Fibroblast of villous mesenchyme (primary cell): ENCODE results near the gene B4GALT2. TPM values are rescaled to one million over a fixed set of nuclear protein-coding genes. Genes with fewer than 3 reads are reported as not detected.

ENCODE experiments used
- DNase-seq: peaks from one replicate; pipeline ENCODE4 v3.0.0-alpha.2; 2010; ENCODE audit warnings: low read depth
- H3K4me3 ChIP-seq: 2 replicates; pipeline ENCODE4 v1.5.1; 2011; ENCODE audit warnings: low read depth, mild to moderate bottlenecking, low read length
- total RNA-seq: library from RNA; depleted of rRNA; stranded (reverse); fragments of >200 nt; gene quantifications from 2 replicates; pipeline ENCODE4 v1.2.3, GENCODE V29; 2012
- TF ChIP-seq, protein P1 (sequence below): IDR thresholded peaks from 2 replicates; pipeline ENCODE4 v1.5.1; 2012; ENCODE audit warnings: low read depth, mild to moderate bottlenecking, low read length; ENCODE audit not compliant: insufficient read depth

The B4GALT2 gene
- total RNA-seq, 1 donor = 57.4 TPM

DNA sequence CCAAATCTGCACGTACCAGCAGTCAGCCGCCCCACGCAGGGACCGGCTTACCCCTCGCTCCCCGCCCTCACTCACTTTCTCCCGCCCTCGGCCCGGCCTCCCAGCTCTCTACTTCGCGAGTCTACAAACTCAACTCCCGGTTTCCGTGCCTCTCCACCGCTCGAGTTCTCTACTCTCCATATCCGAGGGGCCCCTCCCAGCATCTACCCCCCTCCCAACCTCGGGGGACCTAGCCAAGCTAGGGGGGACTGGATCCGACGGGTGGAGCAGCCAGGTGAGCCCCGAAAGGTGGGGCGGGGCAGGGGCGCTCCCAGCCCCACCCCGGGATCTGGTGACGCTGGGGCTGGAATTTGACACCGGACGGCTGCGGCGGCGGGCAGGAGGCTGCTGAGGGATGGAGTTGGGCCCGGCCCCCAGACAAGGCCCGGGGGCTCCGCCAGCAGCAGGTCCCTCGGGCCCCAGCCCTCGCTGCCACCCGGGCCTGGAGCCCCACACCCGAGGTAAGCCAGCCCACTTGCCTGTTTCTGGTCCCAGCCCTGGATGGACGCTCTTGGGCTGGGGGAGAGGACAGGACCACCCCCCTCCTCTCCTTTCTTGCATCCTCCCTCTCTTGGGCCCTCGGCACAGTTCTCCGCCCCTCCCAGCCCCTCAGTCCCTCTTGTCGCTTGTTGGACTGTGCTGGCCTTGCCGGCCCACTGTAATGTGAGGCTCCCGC is 45.5 kb upstream of the B4GALT2 start, which contains the start of gene ARTN:
TSS of gene ARTN (plus strand) at position 416 of the 715 bp plus-strand sequence. CDS start 1,856 bp downstream, outside the sequence.
- TF ChIP-seq, protein P1, sequence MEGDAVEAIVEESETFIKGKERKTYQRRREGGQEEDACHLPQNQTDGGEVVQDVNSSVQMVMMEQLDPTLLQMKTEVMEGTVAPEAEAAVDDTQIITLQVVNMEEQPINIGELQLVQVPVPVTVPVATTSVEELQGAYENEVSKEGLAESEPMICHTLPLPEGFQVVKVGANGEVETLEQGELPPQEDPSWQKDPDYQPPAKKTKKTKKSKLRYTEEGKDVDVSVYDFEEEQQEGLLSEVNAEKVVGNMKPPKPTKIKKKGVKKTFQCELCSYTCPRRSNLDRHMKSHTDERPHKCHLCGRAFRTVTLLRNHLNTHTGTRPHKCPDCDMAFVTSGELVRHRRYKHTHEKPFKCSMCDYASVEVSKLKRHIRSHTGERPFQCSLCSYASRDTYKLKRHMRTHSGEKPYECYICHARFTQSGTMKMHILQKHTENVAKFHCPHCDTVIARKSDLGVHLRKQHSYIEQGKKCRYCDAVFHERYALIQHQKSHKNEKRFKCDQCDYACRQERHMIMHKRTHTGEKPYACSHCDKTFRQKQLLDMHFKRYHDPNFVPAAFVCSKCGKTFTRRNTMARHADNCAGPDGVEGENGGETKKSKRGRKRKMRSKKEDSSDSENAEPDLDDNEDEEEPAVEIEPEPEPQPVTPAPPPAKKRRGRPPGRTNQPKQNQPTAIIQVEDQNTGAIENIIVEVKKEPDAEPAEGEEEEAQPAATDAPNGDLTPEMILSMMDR = no peak
- no peak for DNase-seq
- H3K4me3 ChIP-seq = peak within 1 kb of the TSS; percentile 57

DNA sequence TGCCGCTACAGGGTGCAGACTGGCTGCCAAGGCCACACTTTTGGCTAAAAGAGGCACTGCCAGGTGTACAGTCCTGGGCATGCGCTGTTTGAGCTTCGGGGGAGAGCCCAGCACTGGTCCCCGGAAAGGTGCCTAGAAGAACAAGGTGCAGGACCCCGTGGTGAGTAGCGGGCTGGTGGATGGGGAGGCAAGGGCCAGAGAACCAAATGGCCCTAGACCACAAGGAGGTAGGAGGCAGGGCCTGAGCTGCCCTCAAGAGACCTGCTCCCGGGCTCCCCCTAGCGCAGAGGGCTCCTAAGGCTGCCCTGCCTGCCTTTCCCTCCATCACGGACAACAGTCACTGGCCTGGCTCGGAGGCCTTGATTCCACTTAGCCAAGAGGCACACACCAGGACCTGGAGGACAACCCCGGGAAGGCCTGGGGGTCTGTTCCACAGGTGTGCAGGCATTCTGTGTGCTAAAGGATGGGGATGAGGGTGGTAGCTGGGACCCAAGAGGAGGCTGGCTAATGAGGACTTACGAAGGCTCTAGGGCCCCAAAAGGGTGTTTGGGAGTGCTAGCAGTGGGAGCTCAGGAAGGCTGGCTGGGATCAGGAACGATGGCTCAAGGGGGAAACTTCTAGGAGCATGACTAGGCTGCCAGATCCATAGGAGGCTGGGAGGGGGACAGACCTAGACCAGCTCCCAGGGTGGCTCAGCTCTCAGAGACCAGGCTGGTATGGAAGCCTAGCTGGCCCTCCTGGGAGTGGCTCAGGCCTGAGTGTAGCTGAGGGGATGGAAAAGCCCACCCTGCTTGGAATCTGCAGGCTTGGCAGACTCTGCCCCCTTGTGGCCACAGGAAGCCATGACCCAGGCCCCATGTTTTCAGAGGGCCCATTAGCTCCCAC is 44.7 kb upstream of the B4GALT2 start:
- TF ChIP-seq, protein P1 = peak; percentile 92
- H3K4me3 ChIP-seq = peak overlapping the region; percentile 57
- DNase-seq = peak; percentile 63

DNA sequence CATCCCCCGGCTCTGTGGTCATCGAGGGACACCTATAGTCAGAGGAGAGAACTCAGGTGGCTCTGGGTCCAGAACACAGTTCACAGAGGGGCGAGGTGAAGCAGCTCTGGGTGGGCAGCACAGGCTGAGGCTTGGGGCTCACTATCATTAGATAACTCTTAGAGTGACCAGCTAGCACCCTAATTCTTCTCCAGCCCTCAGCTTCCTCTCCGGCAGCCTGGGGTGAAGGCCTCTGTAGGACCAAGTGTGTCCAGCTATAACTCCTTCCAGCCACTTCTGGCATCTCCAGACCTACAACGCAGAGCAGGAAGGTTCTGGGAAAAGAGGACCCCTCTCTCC is 44.1 kb upstream of the B4GALT2 start:
- H3K4me3 ChIP-seq = no peak overlapping the region
- no peak for DNase-seq
- TF ChIP-seq, protein P1 = no peak

DNA sequence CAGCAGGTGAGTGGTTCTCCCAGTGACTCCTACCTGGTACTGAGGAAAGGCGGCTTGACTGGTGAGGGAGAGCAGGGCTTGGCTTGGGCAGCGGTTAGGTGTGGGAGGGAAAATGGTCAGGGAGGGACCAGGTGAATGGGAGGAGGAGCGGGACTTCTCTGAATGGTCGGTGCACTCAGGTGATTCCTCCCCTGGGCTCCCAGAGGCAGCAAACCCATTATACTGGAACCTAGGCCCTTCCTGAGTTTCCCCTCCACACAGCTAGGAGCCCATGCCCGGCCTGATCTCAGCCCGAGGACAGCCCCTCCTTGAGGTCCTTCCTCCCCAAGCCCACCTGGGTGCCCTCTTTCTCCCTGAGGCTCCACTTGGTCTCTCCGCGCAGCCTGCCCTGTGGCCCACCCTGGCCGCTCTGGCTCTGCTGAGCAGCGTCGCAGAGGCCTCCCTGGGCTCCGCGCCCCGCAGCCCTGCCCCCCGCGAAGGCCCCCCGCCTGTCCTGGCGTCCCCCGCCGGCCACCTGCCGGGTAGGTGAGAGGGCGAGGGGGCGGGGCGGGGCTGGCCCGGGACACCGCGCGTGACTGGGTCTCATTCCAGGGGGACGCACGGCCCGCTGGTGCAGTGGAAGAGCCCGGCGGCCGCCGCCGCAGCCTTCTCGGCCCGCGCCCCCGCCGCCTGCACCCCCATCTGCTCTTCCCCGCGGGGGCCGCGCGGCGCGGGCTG is 43.1 kb upstream of the B4GALT2 start:
- TF ChIP-seq, protein P1 = no peak
- DNase-seq = no peak
- H3K4me3 ChIP-seq = peak overlapping the region; percentile 33

DNA sequence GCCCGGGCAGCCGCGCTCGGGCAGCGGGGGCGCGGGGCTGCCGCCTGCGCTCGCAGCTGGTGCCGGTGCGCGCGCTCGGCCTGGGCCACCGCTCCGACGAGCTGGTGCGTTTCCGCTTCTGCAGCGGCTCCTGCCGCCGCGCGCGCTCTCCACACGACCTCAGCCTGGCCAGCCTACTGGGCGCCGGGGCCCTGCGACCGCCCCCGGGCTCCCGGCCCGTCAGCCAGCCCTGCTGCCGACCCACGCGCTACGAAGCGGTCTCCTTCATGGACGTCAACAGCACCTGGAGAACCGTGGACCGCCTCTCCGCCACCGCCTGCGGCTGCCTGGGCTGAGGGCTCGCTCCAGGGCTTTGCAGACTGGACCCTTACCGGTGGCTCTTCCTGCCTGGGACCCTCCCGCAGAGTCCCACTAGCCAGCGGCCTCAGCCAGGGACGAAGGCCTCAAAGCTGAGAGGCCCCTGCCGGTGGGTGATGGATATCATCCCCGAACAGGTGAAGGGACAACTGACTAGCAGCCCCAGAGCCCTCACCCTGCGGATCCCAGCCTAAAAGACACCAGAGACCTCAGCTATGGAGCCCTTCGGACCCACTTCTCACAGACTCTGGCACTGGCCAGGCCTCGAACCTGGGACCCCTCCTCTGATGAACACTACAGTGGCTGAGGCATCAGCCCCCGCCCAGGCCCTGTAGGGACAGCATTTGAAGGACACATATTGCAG is 42.4 kb upstream of the B4GALT2 start:
- TF ChIP-seq, protein P1 = no peak
- DNase-seq = peak; percentile 36
- H3K4me3 ChIP-seq = peak overlapping the region; percentile 35
